ENCODE results near the gene FRY.

DNA sequence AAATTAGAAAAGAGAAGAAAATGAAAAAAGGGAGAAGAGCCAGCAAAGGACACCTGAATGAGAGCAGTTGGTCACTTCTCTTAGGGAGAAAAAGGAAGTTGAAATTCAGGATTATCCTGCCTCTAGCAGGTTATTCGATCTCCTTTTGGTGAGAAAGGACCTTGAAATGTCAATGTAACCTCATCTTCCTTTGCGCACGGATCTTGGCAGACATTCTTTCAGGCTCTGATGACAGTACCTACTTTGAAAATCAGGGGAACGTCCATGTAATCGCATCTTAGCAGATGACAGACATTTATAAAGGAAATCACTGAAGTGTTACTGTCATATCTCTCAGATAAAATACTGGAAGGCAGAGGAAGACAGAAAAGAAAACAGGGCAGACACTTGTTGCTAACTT is 36.7 kb downstream of the FRY start:
- TF ChIP-seq CTBP1 (IDR thresholded peaks at IDR 0.05; ENCODE audit: borderline replicate concordance), result no peak
- TF ChIP-seq, protein P1, sequence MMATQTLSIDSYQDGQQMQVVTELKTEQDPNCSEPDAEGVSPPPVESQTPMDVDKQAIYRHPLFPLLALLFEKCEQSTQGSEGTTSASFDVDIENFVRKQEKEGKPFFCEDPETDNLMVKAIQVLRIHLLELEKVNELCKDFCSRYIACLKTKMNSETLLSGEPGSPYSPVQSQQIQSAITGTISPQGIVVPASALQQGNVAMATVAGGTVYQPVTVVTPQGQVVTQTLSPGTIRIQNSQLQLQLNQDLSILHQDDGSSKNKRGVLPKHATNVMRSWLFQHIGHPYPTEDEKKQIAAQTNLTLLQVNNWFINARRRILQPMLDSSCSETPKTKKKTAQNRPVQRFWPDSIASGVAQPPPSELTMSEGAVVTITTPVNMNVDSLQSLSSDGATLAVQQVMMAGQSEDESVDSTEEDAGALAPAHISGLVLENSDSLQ (IDR thresholded peaks at IDR 0.05), result no peak
- TF ChIP-seq ARNT (IDR thresholded peaks at IDR 0.05), result no peak
- no peak for TF ChIP-seq LEF1 (IDR thresholded peaks at IDR 0.05; ENCODE audit: borderline replicate concordance)
- no peak for TF ChIP-seq FOXA1 (IDR thresholded peaks at IDR 0.05)
- TF ChIP-seq FOXM1 (IDR thresholded peaks at IDR 0.05; ENCODE audit: borderline replicate concordance), result no peak
- TF ChIP-seq SP1 (IDR thresholded peaks at IDR 0.05), result no peak
- TF ChIP-seq L3MBTL2 (conservative IDR thresholded peaks at IDR 0.05), result no peak
- TF ChIP-seq ELF4 (IDR thresholded peaks at IDR 0.05), result no peak
- no peak for TF ChIP-seq BHLHE40 (IDR thresholded peaks at IDR 0.05; ENCODE audit: borderline replicate concordance)
- no peak for TF ChIP-seq NFRKB (IDR thresholded peaks at IDR 0.05)
- no peak for TF ChIP-seq SUZ12 (IDR thresholded peaks at IDR 0.05)
- TF ChIP-seq HDGF (IDR thresholded peaks at IDR 0.05; ENCODE audit: borderline replicate concordance), result no peak
